HG02973 (cell line): ENCODE measurements around the gene DNAH11.
"Not testable (repeated sequence)": the region's sequence is repeated elsewhere in the genome, so short reads cannot be mapped to it uniquely, and the experiment has no call there.

Source experiments
- ATAC-seq: cut with Tn5 transposase; IDR thresholded peaks from one replicate; pipeline ENCODE4 v1.9.1; 2021; ENCODE audit warnings: moderate library complexity; ENCODE audit not compliant: unreplicated experiment

Gene DNAH11

GRCh38 chr7:21617916-21618390, 75.1 kb downstream of the DNAH11 start:
- ATAC-seq: no peak

- ATAC-seq: no peak
Observed at GRCh38 chr7:21618706-21619105, 75.9 kb downstream of the DNAH11 start.

GRCh38 chr7:21620054-21620453, 77.2 kb downstream of the DNAH11 start:
- ATAC-seq: no peak

- ATAC-seq: no peak
Observed at GRCh38 chr7:21624320-21624719, 81.5 kb downstream of the DNAH11 start.

- no peak for ATAC-seq
Observed at GRCh38 chr7:21636694-21637093, 93.9 kb downstream of the DNAH11 start.

- no peak for ATAC-seq
Observed at GRCh38 chr7:21639206-21639868, 96.5 kb downstream of the DNAH11 start.

- ATAC-seq: no peak
Observed at GRCh38 chr7:21640105-21640504, 97.3 kb downstream of the DNAH11 start.

GRCh38 chr7:21641546-21641945, 98.7 kb downstream of the DNAH11 start:
- no peak for ATAC-seq

- ATAC-seq: no peak
Observed at GRCh38 chr7:21642422-21642821, 99.6 kb downstream of the DNAH11 start.

- no peak for ATAC-seq
Observed at GRCh38 chr7:21651697-21652096, 108.9 kb downstream of the DNAH11 start.

GRCh38 chr7:21653623-21654022, 110.8 kb downstream of the DNAH11 start:
- ATAC-seq: no peak

GRCh38 chr7:21656081-21656480, 113.2 kb downstream of the DNAH11 start:
- ATAC-seq: no peak

- ATAC-seq: no peak
Observed at GRCh38 chr7:21656796-21657195, 114.0 kb downstream of the DNAH11 start.

- ATAC-seq: no peak
Observed at GRCh38 chr7:21670496-21670895, 127.7 kb downstream of the DNAH11 start.

- peak; percentile 79 for ATAC-seq
Observed at GRCh38 chr7:21671859-21672258, 129.0 kb downstream of the DNAH11 start.

- no peak for ATAC-seq
Observed at GRCh38 chr7:21675255-21675654, 132.4 kb downstream of the DNAH11 start.

GRCh38 chr7:21690705-21691104, 147.9 kb downstream of the DNAH11 start:
- ATAC-seq: no peak

- ATAC-seq: not testable (repeated sequence)
Observed at GRCh38 chr7:21691146-21691545, 148.3 kb downstream of the DNAH11 start.

GRCh38 chr7:21700587-21700986, 157.7 kb downstream of the DNAH11 start:
- ATAC-seq: not testable (repeated sequence)

- ATAC-seq: no peak
Observed at GRCh38 chr7:21702303-21702702, 159.5 kb downstream of the DNAH11 start.

- no peak for ATAC-seq
Observed at GRCh38 chr7:21704359-21704758, 161.5 kb downstream of the DNAH11 start.

GRCh38 chr7:21706131-21706530, 163.3 kb downstream of the DNAH11 start:
- no peak for ATAC-seq

- no peak for ATAC-seq
Observed at GRCh38 chr7:21707566-21707965, 164.7 kb downstream of the DNAH11 start.
